SU-DHL-6 (cell line): ENCODE data around the gene SLC5A2.

ENCODE experiments used
- H2AFZ ChIP-seq: fragments of 200-600 bp; sonication (generic); 2 replicates; pipeline ENCODE4 v1.6.1; 2014; ENCODE audit warnings: low read depth, mild to moderate bottlenecking, moderate library complexity, mixed read lengths, antibody characterized with exemption, low read length; ENCODE audit not compliant: severe bottlenecking
- H3F3A ChIP-seq: fragments of 200-600 bp; shearing (Covaris generic); 2 replicates; pipeline ENCODE4 v1.6.0; 2016; ENCODE audit warnings: antibody characterized with exemption, mild to moderate bottlenecking; ENCODE audit not compliant: insufficient read depth
- H3K27ac ChIP-seq: fragments of 200-600 bp; sonication (generic); 2 replicates; pipeline ENCODE4 v1.5.1; 2016; ENCODE audit warnings: low read depth, mild to moderate bottlenecking, low read length, moderate library complexity, mixed read lengths
- H3K27me3 ChIP-seq: fragments of 200-600 bp; sonication (generic), shearing (Covaris generic); 2 replicates; pipeline ENCODE4 v1.6.0; 2014; ENCODE audit warnings: mild to moderate bottlenecking, low read length
- H3K36me3 ChIP-seq: fragments of 200-600 bp; sonication (generic); 2 replicates; pipeline ENCODE4 v1.6.1; 2014; ENCODE audit warnings: mild to moderate bottlenecking, low read length, mixed read lengths
- H3K4me2 ChIP-seq: fragments of 300-600, 200-600 bp; shearing (Covaris generic), sonication (generic); 2 replicates; pipeline ENCODE4 v1.6.0; 2014; ENCODE audit warnings: low read length, low read depth, mild to moderate bottlenecking; ENCODE audit not compliant: poor library complexity, severe bottlenecking
- H3K4me3 ChIP-seq: fragments of 200-600 bp; sonication (generic); 2 replicates; pipeline ENCODE4 v1.5.1; 2014; ENCODE audit warnings: antibody characterized with exemption, low read length, mild to moderate bottlenecking, mixed read lengths; ENCODE audit not compliant: insufficient read depth, poor library complexity, severe bottlenecking
- H3K79me2 ChIP-seq: fragments of 200-600 bp; sonication (generic); 2 replicates; pipeline ENCODE4 v1.6.1; 2014; ENCODE audit warnings: mild to moderate bottlenecking, low read length, moderate library complexity; ENCODE audit not compliant: insufficient read depth
- H3K9ac ChIP-seq: fragments of 200-600 bp; sonication (generic); 2 replicates; pipeline ENCODE4 v1.7.0; 2014; ENCODE audit warnings: mild to moderate bottlenecking, low read length
- H3K9me2 ChIP-seq: fragments of 200-600 bp; sonication (generic); replicated peaks from 2 replicates; pipeline ENCODE4 v1.6.1; 2014; ENCODE audit warnings: low read length; ENCODE audit not compliant: insufficient read depth
- H3K9me3 ChIP-seq: fragments of 200-600 bp; sonication (generic); 2 replicates; pipeline ENCODE4 v1.6.1; 2014; ENCODE audit warnings: low read length, mixed read lengths; ENCODE audit not compliant: insufficient read depth
- H4K20me1 ChIP-seq: fragments of 200-600 bp; sonication (generic); 2 replicates; pipeline ENCODE4 v1.6.1; 2014; ENCODE audit warnings: low read depth, mild to moderate bottlenecking, antibody characterized with exemption, low read length, moderate library complexity, mixed read lengths
- CTCF ChIP-seq: fragments of 200-600 bp; sonication (generic); IDR thresholded peaks from one replicate; pipeline ENCODE4 v1.5.1; 2017; ENCODE audit warnings: antibody characterized with exemption, mild to moderate bottlenecking, low read length, moderate library complexity; ENCODE audit not compliant: insufficient read depth, poor library complexity, severe bottlenecking
- EZH2phosphoT487 ChIP-seq: fragments of 200-600 bp; sonication (generic), shearing (Covaris generic); conservative IDR thresholded peaks from 2 replicates; pipeline ENCODE4 v1.6.1; 2018; ENCODE audit warnings: mild to moderate bottlenecking, antibody characterized with exemption, low read length, moderate library complexity, mixed read lengths

Gene SLC5A2

GRCh38 chr16:31489616-31490584 is 7.0 kb downstream of the SLC5A2 start:
- TF ChIP-seq EZH2phosphoT487: no peak
- no peak for TF ChIP-seq CTCF
- Histone ChIP-seq H2AFZ (no peak overlapping the region), H3F3A (no peaks in the 10 kb centered on the region), H3K9me3 (no peaks in the 10 kb centered on the region), H3K27ac (no peak overlapping the region), H3K79me2 (no peaks in the 10 kb centered on the region), H3K9me2 (no peaks in the 10 kb centered on the region), H3K27me3 (no peaks in the 10 kb centered on the region), H3K9ac (no peak overlapping the region), H3K4me3 (no peak overlapping the region), H4K20me1 (no peaks in the 10 kb centered on the region), H3K36me3 (no peaks in the 10 kb centered on the region), H3K4me2 (no peak overlapping the region)

GRCh38 chr16:31491778-31492418 is 9.0 kb downstream of the SLC5A2 start:
- Histone ChIP-seq H3K9me3 (no peaks in the 10 kb centered on the region), H3K4me2 (no peak overlapping the region), H3K27me3 (no peaks in the 10 kb centered on the region), H4K20me1 (no peaks in the 10 kb centered on the region), H3K4me3 (no peak overlapping the region), H3K27ac (no peak overlapping the region), H3K79me2 (no peaks in the 10 kb centered on the region), H3K9me2 (no peaks in the 10 kb centered on the region), H3K9ac (no peak overlapping the region), H2AFZ (no peak overlapping the region), H3K36me3 (no peaks in the 10 kb centered on the region), H3F3A (no peaks in the 10 kb centered on the region)
- TF ChIP-seq CTCF (no peak), EZH2phosphoT487 (no peak)

- Histone ChIP-seq H3K9me3 (no peaks in the 10 kb centered on the region), H3F3A (no peaks in the 10 kb centered on the region), H3K79me2 (no peaks in the 10 kb centered on the region), H4K20me1 (no peaks in the 10 kb centered on the region), H3K4me3 (no peak overlapping the region), H3K9me2 (no peaks in the 10 kb centered on the region), H3K9ac (no peak overlapping the region), H3K36me3 (no peaks in the 10 kb centered on the region), H3K27ac (no peak overlapping the region), H3K4me2 (no peak overlapping the region), H2AFZ (no peak overlapping the region), H3K27me3 (no peaks in the 10 kb centered on the region)
- TF ChIP-seq CTCF (no peak), EZH2phosphoT487 (no peak)
Observed at GRCh38 chr16:31493506-31494125, 10.7 kb downstream of the SLC5A2 start.
